Type B pancreatic cell (in vitro differentiated cells): ENCODE data around the gene QPCT. TPM values are rescaled to one million over a fixed set of nuclear protein-coding genes. Genes with fewer than 3 reads are reported as not detected.

ENCODE experiments used
- DNase-seq: peaks from one replicate; pipeline ENCODE4 v3.0.0; 2021; ENCODE audit warnings: mixed read lengths; ENCODE audit not compliant: unreplicated experiment; ENCODE audit errors: extremely low spot score
- H3K27ac Mint-ChIP-seq: 2 replicates; pipeline ENCODE4 v1.8.0; 2021; ENCODE audit warnings: mild to moderate bottlenecking, mixed read lengths
- H3K27me3 Mint-ChIP-seq: 2 replicates; pipeline ENCODE4 v1.8.0; 2021; ENCODE audit warnings: mixed read lengths
- H3K36me3 Mint-ChIP-seq: 2 replicates; pipeline ENCODE4 v1.8.0; 2021; ENCODE audit warnings: mixed read lengths
- H3K4me1 Mint-ChIP-seq: one replicate; pipeline ENCODE4 v1.8.0; 2021; ENCODE audit warnings: mixed read lengths; ENCODE audit not compliant: unreplicated experiment
- H3K4me3 Mint-ChIP-seq: 2 replicates; pipeline ENCODE4 v1.8.0; 2021; ENCODE audit warnings: mild to moderate bottlenecking, mixed read lengths
- H3K9me3 Mint-ChIP-seq: 2 replicates; pipeline ENCODE4 v1.8.0; 2021; ENCODE audit warnings: mixed read lengths
- CTCF ChIP-seq: fragments of 200-600 bp; sonication (generic); conservative IDR thresholded peaks from 2 replicates; pipeline ENCODE4 v1.5.0; 2021; ENCODE audit warnings: antibody characterized with exemption, mild to moderate bottlenecking
- total RNA-seq: library from RNA; stranded (reverse); gene quantifications from 2 replicates; pipeline ENCODE4 v1.2.1, GENCODE V29; 2021; ENCODE audit warnings: low replicate concordance

Gene QPCT
- total RNA-seq, 1 donor from 2014 or later = 0.72 TPM

GRCh38 chr2:37389395-37389794, 45.0 kb downstream of the QPCT start:
- no peaks in the 10 kb centered on the region for H3K36me3 Mint-ChIP-seq
- no peak overlapping the region for H3K27ac Mint-ChIP-seq
- no peaks in the 10 kb centered on the region for H3K27me3 Mint-ChIP-seq
- no peaks in the 10 kb centered on the region for H3K9me3 Mint-ChIP-seq
- no peak for TF ChIP-seq CTCF
- no peak for DNase-seq
- H3K4me1 Mint-ChIP-seq = peaks cover 4% of the 10 kb centered on the region
- no peak overlapping the region for H3K4me3 Mint-ChIP-seq

GRCh38 chr2:37389989-37390765, 45.7 kb downstream of the QPCT start:
- Mint-ChIP-seq H3K27me3 (no peaks in the 10 kb centered on the region), H3K36me3 (no peaks in the 10 kb centered on the region), H3K9me3 (no peaks in the 10 kb centered on the region), H3K4me3 (no peak overlapping the region), H3K4me1 (peaks cover 4% of the 10 kb centered on the region), H3K27ac (no peak overlapping the region)
- no peak for DNase-seq
- TF ChIP-seq CTCF = no peak

GRCh38 chr2:37390777-37391176, 46.3 kb downstream of the QPCT start:
- no peak for DNase-seq
- Mint-ChIP-seq H3K36me3 (no peaks in the 10 kb centered on the region), H3K4me3 (no peak overlapping the region), H3K9me3 (no peaks in the 10 kb centered on the region), H3K4me1 (peaks cover 5% of the 10 kb centered on the region), H3K27ac (no peak overlapping the region), H3K27me3 (peaks cover 1% of the 10 kb centered on the region)
- no peak for TF ChIP-seq CTCF

- Mint-ChIP-seq H3K27me3 (peaks cover 3% of the 10 kb centered on the region), H3K4me3 (no peak overlapping the region), H3K9me3 (no peaks in the 10 kb centered on the region), H3K4me1 (peaks cover 7% of the 10 kb centered on the region), H3K27ac (no peak overlapping the region), H3K36me3 (no peaks in the 10 kb centered on the region)
- TF ChIP-seq CTCF = no peak
- DNase-seq = no peak
Measured at GRCh38 chr2:37391711-37392110, 47.3 kb downstream of the QPCT start.

- Mint-ChIP-seq H3K9me3 (no peaks in the 10 kb centered on the region), H3K27me3 (peaks cover 3% of the 10 kb centered on the region), H3K4me1 (peaks cover 7% of the 10 kb centered on the region), H3K36me3 (no peaks in the 10 kb centered on the region), H3K4me3 (no peak overlapping the region), H3K27ac (no peak overlapping the region)
- no peak for TF ChIP-seq CTCF
- no peak for DNase-seq
Measured at GRCh38 chr2:37392428-37392827, 48.0 kb downstream of the QPCT start.
